ENCODE results near the gene TTLL1. TPM values are rescaled to one million over a fixed set of nuclear protein-coding genes. Genes with fewer than 3 reads are reported as not detected.

TTLL1 gene
- total RNA-seq, 4 donors from 2014 or later: 1.1 to 3.8 (median 2.8) TPM

DNA sequence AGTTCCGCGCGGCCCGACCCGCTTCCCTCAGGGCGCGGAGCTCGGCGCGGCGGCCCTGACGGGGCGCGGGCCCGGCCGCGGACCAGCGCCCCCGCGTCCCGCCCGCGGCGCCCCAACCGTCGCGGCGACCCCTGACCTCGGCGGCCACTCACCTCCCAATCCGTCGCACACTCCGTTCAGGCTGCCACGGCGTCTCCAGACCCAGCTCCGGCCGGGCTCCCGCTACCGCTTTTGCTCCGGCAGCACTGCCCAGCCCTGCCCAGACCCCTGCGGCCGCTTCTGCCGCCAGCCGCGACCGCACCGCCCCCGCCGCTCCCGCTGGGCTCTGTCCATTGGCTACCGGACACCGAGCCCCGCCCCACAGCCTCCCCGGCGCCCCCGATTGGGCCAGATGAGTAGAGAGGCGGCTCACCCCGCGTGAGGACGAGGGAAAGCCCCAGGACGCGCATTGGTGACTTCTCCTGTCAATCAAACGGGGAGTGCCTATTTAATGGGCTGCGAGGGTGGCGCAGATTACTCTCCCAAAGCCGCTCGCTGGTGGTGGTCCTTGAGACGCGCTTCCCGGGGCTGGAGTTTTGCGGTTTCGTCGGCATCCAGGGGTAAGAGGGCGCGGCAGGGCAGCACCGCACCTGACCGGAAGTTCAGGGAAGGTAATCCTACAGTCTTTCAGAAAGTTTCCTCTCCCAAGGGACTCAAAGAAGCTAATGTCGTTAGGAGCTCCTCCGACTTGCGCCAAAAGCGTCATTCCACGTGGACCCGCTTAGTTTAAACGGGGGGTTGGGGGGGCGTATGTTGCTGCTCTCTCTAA lies 74.1 kb downstream of the TTLL1 start, which contains the start of gene PACSIN2:
Gene PACSIN2, minus strand, starts transcription at position 281 of the 808 bp plus-strand sequence. CDS start 103,069 bp downstream, outside the sequence.
- intact Hi-C loops (cut with DNase I; ENCODE audit: low total_unique reads): no loop called here
- peak; percentile 100 for DNase-seq

DNA sequence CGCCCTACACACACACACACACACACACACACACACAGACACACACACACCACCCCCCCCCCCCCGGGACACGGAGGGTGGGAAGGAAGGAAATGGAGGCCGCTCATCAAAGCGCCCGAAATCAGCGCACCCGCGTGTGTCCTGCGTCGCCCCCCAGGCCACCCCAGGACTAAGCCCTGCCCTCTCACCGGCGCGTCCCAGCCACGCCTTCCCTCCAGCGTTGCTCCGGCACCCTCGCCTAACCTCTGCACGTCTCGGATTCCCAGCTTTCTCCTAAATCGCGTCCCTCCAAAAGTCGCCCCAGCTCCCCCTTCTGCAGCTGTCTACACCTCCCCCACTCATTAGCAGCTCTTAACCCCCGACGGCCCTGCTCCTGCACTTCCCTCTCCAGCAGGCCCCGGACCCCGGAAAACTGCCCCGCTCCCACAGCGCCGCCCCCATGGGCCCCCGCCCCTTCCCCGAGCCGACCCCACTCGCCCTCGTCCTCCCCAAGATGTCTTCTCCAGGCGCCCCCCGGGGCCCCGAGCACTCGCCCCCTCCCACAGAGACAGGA lies 74.8 kb downstream of the TTLL1 start:
- Histone ChIP-seq H3K27me3 (no peaks in the 10 kb centered on the region), H3K4me1 (peaks cover 22 to 64% (median 49%) of the 10 kb centered on the region in 4 donors), H3K36me3 (no peaks in the 10 kb centered on the region), H3K27ac (peak overlapping the region; percentile 84 to 91 (median 88)), H3K9me3 (no peaks in the 10 kb centered on the region), H3K4me3 (peak overlapping the region; percentile 78 to 97 (median 88))
- peak; percentile 59 for DNase-seq
- intact Hi-C loops (cut with DNase I; ENCODE audit: low total_unique reads): no loop called here
- TF ChIP-seq EP300 (IDR thresholded peaks at IDR 0.05; ENCODE audit: low read depth): no peak
- TF ChIP-seq POLR2AphosphoS5 (IDR thresholded peaks at IDR 0.05): peak in 1 of 3 donors; percentile 18
- WGBS, 2 donors (ENCODE audit: low coverage in 1 of 2): 1% methylated on average over 32 of the region's 39 CpGs; no CpG with 5 or more reads in 1 of the 2 donors
- in situ Hi-C loops (cut with MboI; ENCODE audit: low pct_ligation_motif_present in 1 of 4, low pct_unique_long_range_greater_than_20kb in 1 of 4, low sequenced_read_pairs in 3 of 4): no loop called here

More for the DNA sequence above, 74.1 kb downstream of the TTLL1 start, which contains the start of gene PACSIN2:
- peak; percentile 99 for TF ChIP-seq POLR2A (IDR thresholded peaks at IDR 0.05)
- TF ChIP-seq EP300 (IDR thresholded peaks at IDR 0.05; ENCODE audit: low read depth): no peak
- TF ChIP-seq CTCF (IDR thresholded peaks at IDR 0.05): no peak
- peak; percentile 98 to 99 (median 98) for TF ChIP-seq POLR2AphosphoS5 (IDR thresholded peaks at IDR 0.05)
- Histone ChIP-seq H3K9me3 (no peaks in the 10 kb centered on the region), H3K27ac (peak within 1 kb of the TSS; percentile 84 to 91 (median 88)), H3K4me3 (peak within 1 kb of the TSS; percentile 78 to 97 (median 88)), H3K4me1 (peaks cover 19 to 57% (median 44%) of the 10 kb centered on the region in 4 donors), H3K27me3 (no peaks in the 10 kb centered on the region), H3K36me3 (no peaks in the 10 kb centered on the region)
- 1% methylated on average over 43 of the region's 85 CpGs; no CpG with 5 or more reads in 1 of the 2 donors for WGBS, 2 donors (ENCODE audit: low coverage in 1 of 2)
- in situ Hi-C loops (cut with MboI; ENCODE audit: low pct_ligation_motif_present in 1 of 4, low pct_unique_long_range_greater_than_20kb in 1 of 4, low sequenced_read_pairs in 3 of 4): no loop called here

- no peak for DNase-seq
- peaks cover 30 to 68% (median 54%) of the 10 kb centered on the region in 4 donors for H3K4me1 ChIP-seq
Measured at GRCh38 chr22:43013355-43014315, 75.6 kb downstream of the TTLL1 start.

More at GRCh38 chr22:43013355-43014315, 75.6 kb downstream of the TTLL1 start:
- 9 to 18% methylated on average over 4 to 16 of the region's 16 CpGs for WGBS, 2 donors (ENCODE audit: low coverage in 1 of 2)
- peak overlapping the region; percentile 78 to 97 (median 88) for H3K4me3 ChIP-seq
- TF ChIP-seq POLR2A (IDR thresholded peaks at IDR 0.05): peak; percentile 9
- TF ChIP-seq EP300 (IDR thresholded peaks at IDR 0.05; ENCODE audit: low read depth): no peak
- no peak for TF ChIP-seq CTCF (IDR thresholded peaks at IDR 0.05)
- peak in 1 of 3 donors; percentile 15 for TF ChIP-seq POLR2AphosphoS5 (IDR thresholded peaks at IDR 0.05)
- H3K27me3 ChIP-seq: no peaks in the 10 kb centered on the region
- in situ Hi-C loops (cut with MboI; ENCODE audit: low pct_ligation_motif_present in 1 of 4, low pct_unique_long_range_greater_than_20kb in 1 of 4, low sequenced_read_pairs in 3 of 4) (no loop called here), intact Hi-C loops (cut with DNase I; ENCODE audit: low total_unique reads) (no loop called here)
- H3K36me3 ChIP-seq: no peaks in the 10 kb centered on the region
- H3K27ac ChIP-seq: peak overlapping the region; percentile 84 to 91 (median 88)
- no peaks in the 10 kb centered on the region for H3K9me3 ChIP-seq
